Smooth muscle cell (in vitro differentiated cells): ENCODE measurements around the gene MXRA8. TPM values are rescaled to one million over a fixed set of nuclear protein-coding genes. Genes with fewer than 3 reads are reported as not detected.

Source experiments
- DNase-seq: peaks from one replicate; lab custom pipeline; 2025; ENCODE audit not compliant: unreplicated experiment; lab: John Stamatoyannopoulos, UW
- H2AFZ ChIP-seq: fragments of 200-600 bp; sonication (generic); 2 replicates; pipeline ENCODE4 v1.6.0; 2016; ENCODE audit warnings: antibody characterized with exemption, low read depth, mild to moderate bottlenecking
- H3F3A ChIP-seq: fragments of 200-600 bp; sonication (generic); 2 replicates; pipeline ENCODE4 v1.6.0; 2017; ENCODE audit warnings: antibody characterized with exemption, low read depth
- H3K27ac ChIP-seq: fragments of 200-600 bp; sonication (generic); 2 replicates; pipeline ENCODE4 v1.5.1; 2016; ENCODE audit warnings: low read depth, mild to moderate bottlenecking
- H3K27me3 ChIP-seq: fragments of 200-600 bp; sonication (generic); 2 replicates; pipeline ENCODE4 v1.6.1; 2016; ENCODE audit warnings: low read depth, mild to moderate bottlenecking
- H3K36me3 ChIP-seq: fragments of 200-600 bp; sonication (generic); 2 replicates; pipeline ENCODE4 v1.5.1; 2016; ENCODE audit warnings: low read depth
- H3K4me1 ChIP-seq: fragments of 200-600 bp; sonication (generic); 2 replicates; pipeline ENCODE4 v1.5.1; 2016; ENCODE audit warnings: low read depth
- H3K4me2 ChIP-seq: fragments of 200-600 bp; sonication (generic); 2 replicates; pipeline ENCODE4 v1.6.0; 2016; ENCODE audit warnings: mild to moderate bottlenecking
- H3K4me3 ChIP-seq: fragments of 200-600 bp; sonication (generic); 2 replicates; pipeline ENCODE4 v1.5.1; 2016; ENCODE audit warnings: mild to moderate bottlenecking
- H3K79me2 ChIP-seq: fragments of 200-600 bp; sonication (generic); 2 replicates; pipeline ENCODE4 v1.6.0; 2016; ENCODE audit warnings: low read depth, mild to moderate bottlenecking
- H3K9ac ChIP-seq: fragments of 200-600 bp; sonication (generic); 2 replicates; pipeline ENCODE4 v1.6.0; 2016; ENCODE audit warnings: low read depth
- H3K9me3 ChIP-seq: fragments of 200-600 bp; sonication (generic); replicated peaks from 2 replicates; pipeline ENCODE4 v1.5.1; 2016; ENCODE audit warnings: low read depth
- H4K20me1 ChIP-seq: fragments of 200-600 bp; sonication (generic); 2 replicates; pipeline ENCODE4 v1.6.0; 2016; ENCODE audit warnings: low read depth
- WGBS: methylation state at CpG from one replicate; pipeline ENCODE4 v1.1.7; 2016; ENCODE audit warnings: low lambda C conversion rate; 5-methylcytosine and 5-hydroxymethylcytosine counted together
- polyA plus RNA-seq: library from polyadenylated mRNA; unstranded; fragments of >200 nt; fragmentation: Nextera tagmentation; extraction: Ambion mirVana; gene quantifications from 2 replicates; pipeline ENCODE4 v1.2.1, GENCODE V29; 2016
- total RNA-seq: library from RNA; depleted of rRNA; stranded (reverse); fragments of >200 nt; gene quantifications from 2 replicates; pipeline ENCODE4 v1.2.3, GENCODE V29; 2014
- TF ChIP-seq, protein P1 (sequence below): fragments of 200-600 bp; sonication (generic); IDR thresholded peaks from 2 replicates; pipeline ENCODE4 v1.5.1; 2017; ENCODE audit warnings: borderline replicate concordance, mild to moderate bottlenecking, antibody characterized with exemption; ENCODE audit not compliant: insufficient read depth, poor library complexity, severe bottlenecking

The MXRA8 gene
- total and polyA plus RNA-seq, 2 experiments from 2014 or later, result 266 to 597 TPM

- no peaks in the 10 kb centered on the region for H3K27me3 ChIP-seq
- peaks cover 12% of the 10 kb centered on the region for H3K4me1 ChIP-seq
- no peaks in the 10 kb centered on the region for H3K36me3 ChIP-seq
- H3K9ac ChIP-seq, result peak overlapping the region; percentile 47
- peak overlapping the region; percentile 77 for H3K27ac ChIP-seq
- peaks cover 57% of the 10 kb centered on the region for H3K79me2 ChIP-seq
- H3K4me3 ChIP-seq, result no peak overlapping the region
- H3F3A ChIP-seq, result no peaks in the 10 kb centered on the region
- H4K20me1 ChIP-seq, result peaks cover 80% of the 10 kb centered on the region
- no peak overlapping the region for H2AFZ ChIP-seq
- no peaks in the 10 kb centered on the region for H3K9me3 ChIP-seq
- DNase-seq, result no peak
- WGBS, result 95% methylated on average over 10 of the region's 16 CpGs
- no peak overlapping the region for H3K4me2 ChIP-seq
- TF ChIP-seq, protein P1, sequence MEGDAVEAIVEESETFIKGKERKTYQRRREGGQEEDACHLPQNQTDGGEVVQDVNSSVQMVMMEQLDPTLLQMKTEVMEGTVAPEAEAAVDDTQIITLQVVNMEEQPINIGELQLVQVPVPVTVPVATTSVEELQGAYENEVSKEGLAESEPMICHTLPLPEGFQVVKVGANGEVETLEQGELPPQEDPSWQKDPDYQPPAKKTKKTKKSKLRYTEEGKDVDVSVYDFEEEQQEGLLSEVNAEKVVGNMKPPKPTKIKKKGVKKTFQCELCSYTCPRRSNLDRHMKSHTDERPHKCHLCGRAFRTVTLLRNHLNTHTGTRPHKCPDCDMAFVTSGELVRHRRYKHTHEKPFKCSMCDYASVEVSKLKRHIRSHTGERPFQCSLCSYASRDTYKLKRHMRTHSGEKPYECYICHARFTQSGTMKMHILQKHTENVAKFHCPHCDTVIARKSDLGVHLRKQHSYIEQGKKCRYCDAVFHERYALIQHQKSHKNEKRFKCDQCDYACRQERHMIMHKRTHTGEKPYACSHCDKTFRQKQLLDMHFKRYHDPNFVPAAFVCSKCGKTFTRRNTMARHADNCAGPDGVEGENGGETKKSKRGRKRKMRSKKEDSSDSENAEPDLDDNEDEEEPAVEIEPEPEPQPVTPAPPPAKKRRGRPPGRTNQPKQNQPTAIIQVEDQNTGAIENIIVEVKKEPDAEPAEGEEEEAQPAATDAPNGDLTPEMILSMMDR, result no peak
Measured at GRCh38 chr1:1345384-1345783, 13.0 kb downstream of the MXRA8 start.

DNA sequence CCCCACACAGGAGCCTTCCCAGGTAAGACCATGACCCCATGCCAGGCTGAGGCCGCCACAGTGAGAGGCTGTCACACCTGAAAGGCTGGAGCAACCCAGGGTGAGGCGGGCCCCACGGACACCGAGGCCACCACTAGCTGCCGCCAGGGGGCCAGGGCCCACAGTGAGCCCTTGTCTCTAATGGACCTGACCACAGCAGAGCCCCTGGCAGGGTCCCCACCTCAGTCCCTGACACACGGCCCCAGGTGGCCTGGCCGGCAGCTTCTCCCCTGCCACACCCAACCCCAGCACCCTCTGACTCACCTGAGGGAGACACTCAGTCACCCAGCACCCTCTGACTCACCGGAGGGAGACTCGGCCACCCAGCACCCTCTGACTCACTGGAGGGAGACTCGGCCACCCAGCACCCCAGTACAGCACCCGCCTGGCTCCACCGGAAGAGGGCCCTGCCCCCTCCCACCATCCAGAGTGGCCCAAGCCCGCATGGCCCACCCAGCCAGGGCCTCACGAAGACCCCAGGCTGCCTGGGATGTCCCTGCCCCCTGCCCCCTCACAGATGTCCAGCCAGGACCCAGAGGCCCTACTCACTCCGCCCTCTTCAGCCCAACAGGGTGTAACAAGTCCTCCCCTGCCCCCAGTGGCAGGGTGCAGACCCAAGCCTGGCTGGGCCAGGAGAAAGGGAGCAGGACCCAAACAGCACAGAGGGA is 13.5 kb downstream of the MXRA8 start:
- no peaks in the 10 kb centered on the region for H3K27me3 ChIP-seq
- 63% methylated on average over 9 of the region's 15 CpGs for WGBS
- TF ChIP-seq, protein P1, result peak; percentile 50
- H3F3A ChIP-seq, result no peaks in the 10 kb centered on the region
- H3K79me2 ChIP-seq, result peaks cover 57% of the 10 kb centered on the region
- no peak overlapping the region for H3K4me2 ChIP-seq
- H3K9me3 ChIP-seq, result no peaks in the 10 kb centered on the region
- H3K27ac ChIP-seq, result peak overlapping the region; percentile 77
- peak overlapping the region; percentile 47 for H3K9ac ChIP-seq
- peaks cover 12% of the 10 kb centered on the region for H3K4me1 ChIP-seq
- H2AFZ ChIP-seq, result no peak overlapping the region
- no peak for DNase-seq
- no peaks in the 10 kb centered on the region for H3K36me3 ChIP-seq
- no peak overlapping the region for H3K4me3 ChIP-seq
- peaks cover 83% of the 10 kb centered on the region for H4K20me1 ChIP-seq

DNA sequence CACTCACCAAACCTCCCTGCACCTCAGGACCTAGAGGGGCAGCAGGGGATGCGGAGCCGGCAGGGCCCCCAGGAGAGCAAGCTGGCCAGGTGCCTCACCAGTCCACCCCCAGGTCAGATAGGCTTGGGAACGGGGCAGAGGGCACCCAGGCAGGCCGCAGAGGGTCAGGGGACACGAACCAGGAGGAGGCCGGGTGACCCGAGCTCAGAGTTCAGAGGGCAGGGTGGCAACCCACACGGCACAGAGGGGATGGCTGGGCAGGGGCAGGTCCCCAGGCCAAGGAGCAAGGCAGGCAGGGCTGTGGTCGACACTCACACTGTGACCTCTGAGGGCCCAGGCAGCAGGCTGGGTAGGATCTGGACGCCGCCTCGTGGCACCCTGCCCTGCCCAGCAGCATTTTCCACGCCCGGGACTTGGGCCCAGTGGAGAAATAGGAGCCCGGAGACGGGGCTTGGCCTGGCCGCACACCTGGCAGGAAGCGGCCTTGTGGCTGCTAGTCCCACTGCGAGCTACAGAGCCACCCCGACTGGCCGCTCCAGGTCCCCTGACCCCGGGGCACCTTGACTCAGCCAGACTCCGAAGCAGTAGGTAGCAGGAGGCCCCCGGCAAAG is 14.4 kb downstream of the MXRA8 start:
- DNase-seq, result no peak
- Histone ChIP-seq H3F3A (no peaks in the 10 kb centered on the region), H3K9me3 (no peaks in the 10 kb centered on the region), H3K36me3 (no peaks in the 10 kb centered on the region), H3K27me3 (no peaks in the 10 kb centered on the region), H2AFZ (no peak overlapping the region), H3K4me1 (peaks cover 12% of the 10 kb centered on the region), H3K79me2 (peaks cover 57% of the 10 kb centered on the region), H3K4me2 (no peak overlapping the region), H4K20me1 (peaks cover 83% of the 10 kb centered on the region), H3K9ac (peak overlapping the region; percentile 43), H3K4me3 (no peak overlapping the region), H3K27ac (peak overlapping the region; percentile 77)
- TF ChIP-seq, protein P1, result no peak
- 91% methylated on average over 24 of the region's 24 CpGs for WGBS
